Endothelial cell of umbilical vein (primary cell): ENCODE measurements around the gene WDR55. TPM values are rescaled to one million over a fixed set of nuclear protein-coding genes. Genes with fewer than 3 reads are reported as not detected.
"Not testable (repeated sequence)": the region's sequence is repeated elsewhere in the genome, so short reads cannot be mapped to it uniquely, and the experiment has no call there.

ENCODE experiments used
- BruUV-seq: library from RNA; stranded (reverse); fragments of 400-500 nt; replicated peaks from 2 replicates; lab custom pipeline; 2021; lab: Mats Ljungman, UMichigan
- CTCF ChIA-PET: fragments of 300-600, 350-600 bp; sonication (Branson Sonifier 250); formaldehyde crosslinking; loops from one replicate; lab custom pipeline; 2021; ENCODE audit warnings: antibody characterized with exemption, inconsistent platforms; lab: Charles Lee
- POLR2A ChIA-PET: fragments of 300-600, 350-600 bp; sonication (Branson Sonifier 250); formaldehyde crosslinking; loops from one replicate; lab custom pipeline; 2021; ENCODE audit warnings: antibody characterized with exemption, inconsistent platforms; lab: Charles Lee
- DNase-seq: peaks from one replicate; pipeline ENCODE4 v3.0.0-alpha.2; 2011; ENCODE audit warnings: low read depth, low spot score
- FAIRE-seq: peaks from 2 replicates; lab custom pipeline; 2011; peaks lifted over from hg19 to GRCh38; lab: Jason Lieb, UNC
- H2AFZ ChIP-seq: 2 replicates; pipeline ENCODE4 v1.6.0; 2012; ENCODE audit warnings: low read depth, low read length, control low read depth, inconsistent platforms
- H3K27ac ChIP-seq: 2 replicates; pipeline ENCODE4 v1.5.1; 2011; ENCODE audit warnings: low read depth, mild to moderate bottlenecking, control low read depth, low read length, moderate library complexity; ENCODE audit not compliant: insufficient read depth
- H3K27me3 ChIP-seq, 2 experiments: 2 replicates each; pipeline versions ENCODE4 v1.6.0 to v1.6.1; 2011; ENCODE audit warnings: low read length in 2 of 2, mixed read lengths in 1 of 2; ENCODE audit not compliant: control insufficient read depth in 2 of 2, insufficient read depth in 2 of 2
- H3K36me3 ChIP-seq, 2 experiments: 2 replicates in 1 of 2; 3 replicates in 1 of 2; pipeline ENCODE4 v1.5.1; 2011; ENCODE audit warnings: low read length in 2 of 2, mild to moderate bottlenecking in 1 of 2, moderate library complexity in 1 of 2; ENCODE audit not compliant: control insufficient read depth in 2 of 2, insufficient read depth in 2 of 2; ENCODE audit errors: extremely low read depth in 1 of 2
- H3K4me1 ChIP-seq: 3 replicates; pipeline ENCODE4 v1.5.1; 2011; ENCODE audit warnings: mild to moderate bottlenecking, low read length; ENCODE audit not compliant: control insufficient read depth, insufficient read depth; ENCODE audit errors: extremely low read depth
- H3K4me2 ChIP-seq: 2 replicates; pipeline ENCODE4 v1.6.1; 2011; ENCODE audit warnings: low read length, control low read depth, mixed read lengths; ENCODE audit not compliant: insufficient read depth
- H3K4me3 ChIP-seq, 3 experiments: fragments of 200-600 bp in 1 of 3; sonication (generic), shearing (Covaris generic) in 1 of 3; replicated peaks in 1 of 3; 2 replicates each; pipeline ENCODE4 v1.5.1; 2011 to 2016; ENCODE audit warnings: control low read depth in 3 of 3, low read length in 3 of 3, mild to moderate bottlenecking in 2 of 3, inconsistent platforms in 1 of 3, low read depth in 1 of 3, moderate library complexity in 1 of 3; ENCODE audit not compliant: insufficient read depth in 1 of 3
- H3K79me2 ChIP-seq: 2 replicates; pipeline ENCODE4 v1.6.0; 2012; ENCODE audit warnings: low read length, inconsistent platforms; ENCODE audit not compliant: control insufficient read depth, insufficient read depth
- H3K9ac ChIP-seq: replicated peaks from 2 replicates; pipeline ENCODE3; 2011; ENCODE audit warnings: low read length, control low read depth; ENCODE audit not compliant: insufficient read depth; ENCODE audit errors: extremely low read depth
- H3K9me1 ChIP-seq: replicated peaks from 3 replicates; pipeline ENCODE4 v1.6.0; 2011; ENCODE audit warnings: mild to moderate bottlenecking, low read length; ENCODE audit not compliant: control insufficient read depth, insufficient read depth; ENCODE audit errors: extremely low read depth
- H3K9me3 ChIP-seq: replicated peaks from 2 replicates; pipeline ENCODE4 v1.5.1; 2012; ENCODE audit warnings: low read length, inconsistent platforms; ENCODE audit not compliant: control insufficient read depth, insufficient read depth
- H4K20me1 ChIP-seq: replicated peaks from 2 replicates; pipeline ENCODE3; 2011; ENCODE audit warnings: mild to moderate bottlenecking, low read length; ENCODE audit not compliant: control insufficient read depth, insufficient read depth; ENCODE audit errors: extremely low read depth
- EZH2 ChIP-seq: IDR thresholded peaks from 2 replicates; pipeline ENCODE4 v1.6.1; 2012; ENCODE audit warnings: borderline replicate concordance, low read depth, mild to moderate bottlenecking, moderate library complexity, low read length, inconsistent platforms; ENCODE audit not compliant: severe bottlenecking
- FOS ChIP-seq: IDR thresholded peaks from 2 replicates; pipeline ENCODE4 v1.6.1; 2011; ENCODE audit warnings: mild to moderate bottlenecking, low read length, moderate library complexity, borderline replicate concordance; ENCODE audit not compliant: insufficient read depth
- GATA2 ChIP-seq: IDR thresholded peaks from 2 replicates; pipeline ENCODE4 v1.7.0; 2011; ENCODE audit warnings: low read depth, mild to moderate bottlenecking, moderate library complexity, mixed read lengths, low read length; ENCODE audit not compliant: insufficient read length, insufficient read depth
- JUN ChIP-seq: IDR thresholded peaks from 2 replicates; pipeline ENCODE4 v1.6.1; 2011; ENCODE audit warnings: borderline replicate concordance, low read depth; ENCODE audit not compliant: insufficient read length, insufficient read depth
- MYC ChIP-seq: IDR thresholded peaks from one replicate; pipeline ENCODE4 v1.6.1; 2011; ENCODE audit warnings: mild to moderate bottlenecking, low read depth, low read length
- POLR2A ChIP-seq: IDR thresholded peaks from 2 replicates; pipeline ENCODE4 v1.6.1; 2012; ENCODE audit warnings: low read depth, mild to moderate bottlenecking, control low read depth, low read length
- POLR2AphosphoS5 ChIP-seq: IDR thresholded peaks from 2 replicates; pipeline ENCODE4 v1.6.1; 2012; ENCODE audit warnings: low read depth, mild to moderate bottlenecking, control low read depth, low read length, moderate library complexity; ENCODE audit not compliant: insufficient read depth
- dilution Hi-C: fragments of 300-500 bp; cut with MboI; formaldehyde crosslinking; loops from one replicate; pipeline ENCODE4 v1.15.0; 2019; ENCODE audit warnings: low sequenced_read_pairs; ENCODE audit not compliant: extremely low pct_ligation_motif_present
- intact Hi-C: fragments of 100-400 bp; cut with micrococcal nuclease; formaldehyde crosslinking; loops from one replicate; pipeline ENCODE4 v1.10.0; 2022
- polyA plus RNA-seq, 4 experiments: library from polyadenylated mRNA; depleted of rRNA in 3 of 4; stranded (reverse) in 3 of 4; unstranded in 1 of 4; fragments of >200 nt; gene quantifications; 2 replicates each; pipeline versions ENCODE4 v1.2.1 to v1.2.3, GENCODE V29; 2011 to 2012; ENCODE audit warnings: missing spikeins in 1 of 4
- total RNA-seq: library from RNA; stranded (reverse); gene quantifications from 2 replicates; pipeline ENCODE4 v1.2.3, GENCODE V29; 2021
- TF ChIP-seq, protein P1 (sequence below): IDR thresholded peaks from 2 replicates; pipeline ENCODE4 v1.6.1; 2011; ENCODE audit not compliant: insufficient read depth, insufficient read length
- TF ChIP-seq, protein P2 (sequence below), 2 donors: IDR thresholded peaks; 1 replicate in 1 of 2; 2 replicates in 1 of 2; pipeline ENCODE4 v1.5.1; 2011; ENCODE audit warnings: low read length in 2 of 2, mild to moderate bottlenecking in 2 of 2, moderate library complexity in 2 of 2, control low read depth in 1 of 2, inconsistent platforms in 1 of 2, low read depth in 1 of 2; ENCODE audit not compliant: insufficient read depth in 1 of 2; ENCODE audit errors: extremely low read depth in 1 of 2

WDR55 gene
- total and polyA plus RNA-seq, 2 donors (not counting 3 experiments of a cell fraction or from before 2014, with no cell fraction given): 17.5 to 25.3 TPM

DNA sequence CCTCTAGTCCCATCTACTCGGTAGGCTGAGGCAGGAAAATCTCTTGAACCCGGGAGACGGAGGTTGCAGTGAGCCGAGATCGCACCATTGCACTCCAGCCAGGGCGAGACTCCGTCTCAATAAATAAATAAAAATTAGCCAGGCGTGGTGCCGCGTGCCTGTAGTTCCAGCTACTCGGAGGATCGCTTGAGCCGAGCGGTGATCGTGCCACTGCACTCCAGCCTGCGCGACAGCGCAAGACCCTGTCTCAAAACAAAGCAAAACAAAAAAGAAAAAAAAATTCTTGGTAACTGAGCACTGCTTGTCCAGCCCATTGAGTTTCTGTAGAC lies 710 bp upstream of the WDR55 start:
- DNase-seq: no peak
- H3K9me1 ChIP-seq: no peaks in the 10 kb centered on the region
- H3K4me2 ChIP-seq: peak overlapping the region; percentile 86
- ChIA-PET POLR2A (interaction anchor here (0.8 to 1.8 kb wide), 2 partner anchors 11 to 16 kb away, joined by 3 to 5 read pairs; partner anchors contain the start of genes IK and NDUFA2), CTCF (interaction anchor here (0.6 to 2.2 kb wide), 7 partner anchors 27 to 291 kb away, joined by 3 to 6 read pairs (median 3); partner anchors contain the start of genes EIF4EBP3, HARS1 and HARS2)
- H3K36me3 ChIP-seq: peaks cover 16 to 33% of the 10 kb centered on the region in 2 experiments
- H3K9me3 ChIP-seq: no peaks in the 10 kb centered on the region
- no peaks in the 10 kb centered on the region for H4K20me1 ChIP-seq
- BruUV-seq: no TSS peak
- peaks cover 3% of the 10 kb centered on the region for H3K4me1 ChIP-seq
- no peak for FAIRE-seq
- peak overlapping the region; percentile 73 for H3K27ac ChIP-seq
- intact Hi-C loops: loop anchor here (1.0 to 2.0 kb wide), 5 partner anchors 17 to 263 kb away; partner anchors contain the start of genes ANKHD1, HARS1, HARS2 and IK
- H3K27me3 ChIP-seq: no peaks in the 10 kb centered on the region
- TF ChIP-seq JUN: no peak
- TF ChIP-seq, protein P1, sequence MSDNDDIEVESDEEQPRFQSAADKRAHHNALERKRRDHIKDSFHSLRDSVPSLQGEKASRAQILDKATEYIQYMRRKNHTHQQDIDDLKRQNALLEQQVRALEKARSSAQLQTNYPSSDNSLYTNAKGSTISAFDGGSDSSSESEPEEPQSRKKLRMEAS: no peak
- TF ChIP-seq POLR2AphosphoS5: no peak
- TF ChIP-seq POLR2A: no peak
- TF ChIP-seq EZH2: no peak
- TF ChIP-seq, protein P2, sequence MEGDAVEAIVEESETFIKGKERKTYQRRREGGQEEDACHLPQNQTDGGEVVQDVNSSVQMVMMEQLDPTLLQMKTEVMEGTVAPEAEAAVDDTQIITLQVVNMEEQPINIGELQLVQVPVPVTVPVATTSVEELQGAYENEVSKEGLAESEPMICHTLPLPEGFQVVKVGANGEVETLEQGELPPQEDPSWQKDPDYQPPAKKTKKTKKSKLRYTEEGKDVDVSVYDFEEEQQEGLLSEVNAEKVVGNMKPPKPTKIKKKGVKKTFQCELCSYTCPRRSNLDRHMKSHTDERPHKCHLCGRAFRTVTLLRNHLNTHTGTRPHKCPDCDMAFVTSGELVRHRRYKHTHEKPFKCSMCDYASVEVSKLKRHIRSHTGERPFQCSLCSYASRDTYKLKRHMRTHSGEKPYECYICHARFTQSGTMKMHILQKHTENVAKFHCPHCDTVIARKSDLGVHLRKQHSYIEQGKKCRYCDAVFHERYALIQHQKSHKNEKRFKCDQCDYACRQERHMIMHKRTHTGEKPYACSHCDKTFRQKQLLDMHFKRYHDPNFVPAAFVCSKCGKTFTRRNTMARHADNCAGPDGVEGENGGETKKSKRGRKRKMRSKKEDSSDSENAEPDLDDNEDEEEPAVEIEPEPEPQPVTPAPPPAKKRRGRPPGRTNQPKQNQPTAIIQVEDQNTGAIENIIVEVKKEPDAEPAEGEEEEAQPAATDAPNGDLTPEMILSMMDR (IDR thresholded peaks at IDR 0.05; ENCODE audit: extremely low read depth in 1 of 2, insufficient read depth in 1 of 2, low read depth in 1 of 2, low read length in 2 of 2): no peak
- no peak for TF ChIP-seq FOS
- no peak for TF ChIP-seq GATA2
- no peak for TF ChIP-seq MYC
- H3K79me2 ChIP-seq: peaks cover 23% of the 10 kb centered on the region
- peak overlapping the region in 2 of 3 experiments; percentile 73 to 93 for H3K4me3 ChIP-seq
- no peak overlapping the region for H3K9ac ChIP-seq
- dilution Hi-C loops: no loop called here
- H2AFZ ChIP-seq: no peak overlapping the region

DNA sequence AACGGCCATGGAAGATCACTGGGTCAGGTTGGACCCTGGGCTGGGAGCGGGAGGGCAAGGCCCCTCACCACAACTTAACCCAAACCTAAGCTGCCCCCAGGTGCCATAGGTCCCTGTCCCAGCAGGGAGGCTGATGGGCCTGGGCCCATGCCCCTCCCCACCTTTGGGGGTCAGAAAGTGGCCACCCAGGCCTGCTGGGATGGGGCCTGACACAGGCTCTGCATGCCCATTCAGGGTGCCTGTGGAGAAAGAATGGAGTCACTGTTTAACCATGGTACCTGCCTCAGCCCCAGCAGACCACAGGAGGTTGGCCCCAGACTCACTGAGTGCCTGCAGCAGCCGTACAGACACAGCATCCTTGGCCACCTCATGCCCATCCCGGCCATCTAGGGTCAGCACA lies 6.3 kb downstream of the WDR55 start:
- dilution Hi-C loops, FAIRE-seq, H3K9me1 ChIP-seq, H3K27me3 ChIP-seq, H3K9ac ChIP-seq, DNase-seq, CTCF ChIA-PET, H3K4me2 ChIP-seq, H3K4me1 ChIP-seq, H3K27ac ChIP-seq, H3K4me3 ChIP-seq, H3K9me3 ChIP-seq, H2AFZ ChIP-seq, BruUV-seq, H4K20me1 ChIP-seq, POLR2A ChIA-PET: not testable (repeated sequence)
- Histone ChIP-seq H3K79me2 (peaks cover 12% of the 10 kb centered on the region), H3K36me3 (peaks cover 13 to 29% of the 10 kb centered on the region in 2 experiments)
- intact Hi-C loops: loop anchor here (1.0 kb wide), 1 partner anchor 19 kb away; no protein-coding TSS in a partner anchor
